Neuronal stem cell (in vitro differentiated cells): Measurements from ENCODE around the gene GPATCH8.

Experiments used
- DNase-seq: peaks from one replicate; pipeline ENCODE4 v3.0.0-alpha.2; 2013; ENCODE audit warnings: low spot score
- H2AFZ ChIP-seq: one replicate; pipeline ENCODE4 v1.6.1; 2013; ENCODE audit warnings: mild to moderate bottlenecking, low read length, inconsistent platforms
- H2AK5ac ChIP-seq: 2 replicates; pipeline ENCODE4 v1.6.1; 2013; ENCODE audit warnings: low read depth, mild to moderate bottlenecking, inconsistent platforms, low read length, moderate library complexity, mixed read lengths
- H2BK120ac ChIP-seq: 2 replicates; pipeline ENCODE4 v1.6.1; 2013; ENCODE audit warnings: low read depth, mild to moderate bottlenecking, inconsistent platforms, low read length, moderate library complexity, mixed read lengths
- H2BK12ac ChIP-seq: one replicate; pipeline ENCODE4 v1.6.1; 2013; ENCODE audit warnings: low read length, inconsistent platforms
- H2BK15ac ChIP-seq: 2 replicates; pipeline ENCODE4 v1.6.1; 2013; ENCODE audit warnings: mild to moderate bottlenecking, low read length, inconsistent platforms, mixed read lengths
- H2BK5ac ChIP-seq: one replicate; pipeline ENCODE4 v1.6.1; 2013; ENCODE audit warnings: inconsistent platforms, mild to moderate bottlenecking, low read length, moderate library complexity
- H3K14ac ChIP-seq: one replicate; pipeline ENCODE4 v1.6.1; 2013; ENCODE audit warnings: low read length, inconsistent platforms
- H3K18ac ChIP-seq: 2 replicates; pipeline ENCODE4 v1.6.1; 2013; ENCODE audit warnings: low read length, inconsistent platforms
- H3K23ac ChIP-seq: 2 replicates; pipeline ENCODE4 v1.6.1; 2013; ENCODE audit warnings: low read depth, mild to moderate bottlenecking, mixed read lengths, low read length, inconsistent platforms; ENCODE audit not compliant: poor library complexity
- H3K27ac ChIP-seq: replicated peaks from 3 replicates; pipeline ENCODE4 v1.5.1; 2013; ENCODE audit warnings: low read length, inconsistent platforms
- H3K27me3 ChIP-seq, 3 experiments: 2 replicates each; pipeline ENCODE4 v1.6.1; 2013; ENCODE audit warnings: low read length in 3 of 3, mild to moderate bottlenecking in 2 of 3, inconsistent platforms in 1 of 3, low read depth in 1 of 3, mixed read lengths in 1 of 3, moderate library complexity in 1 of 3; ENCODE audit not compliant: control insufficient read depth in 3 of 3, insufficient read depth in 3 of 3
- H3K36me3 ChIP-seq, 2 donors: replicated peaks in 1 of 2; 2 replicates each; pipeline ENCODE4 v1.6.1; 2013; ENCODE audit warnings: low read length in 2 of 2; ENCODE audit not compliant: control insufficient read depth in 2 of 2, insufficient read depth in 2 of 2
- H3K4ac ChIP-seq: 2 replicates; pipeline ENCODE4 v1.6.1; 2013; ENCODE audit warnings: inconsistent platforms, mild to moderate bottlenecking, low read length, moderate library complexity
- H3K4me1 ChIP-seq, 2 donors: 1 replicate in 1 of 2; 2 replicates in 1 of 2; pipeline ENCODE4 v1.6.1; 2013; ENCODE audit warnings: low read length in 2 of 2, low read depth in 1 of 2; ENCODE audit not compliant: control insufficient read depth in 2 of 2, insufficient read depth in 1 of 2
- H3K4me2 ChIP-seq: one replicate; pipeline ENCODE4 v1.6.1; 2013; ENCODE audit warnings: mild to moderate bottlenecking, low read length, inconsistent platforms; ENCODE audit not compliant: insufficient read depth, poor library complexity, severe bottlenecking
- H3K4me3 ChIP-seq, 2 donors: 2 replicates each; pipeline ENCODE4 v1.5.1; 2013; ENCODE audit warnings: low read length in 2 of 2, mild to moderate bottlenecking in 2 of 2, inconsistent platforms in 1 of 2, moderate library complexity in 1 of 2
- H3K79me1 ChIP-seq: one replicate; pipeline ENCODE4 v1.6.1; 2013; ENCODE audit warnings: low read depth, mild to moderate bottlenecking, inconsistent platforms, low read length, moderate library complexity
- H3K9ac ChIP-seq: one replicate; pipeline ENCODE4 v1.6.1; 2013; ENCODE audit warnings: mild to moderate bottlenecking, low read depth, low read length, inconsistent platforms; ENCODE audit not compliant: poor library complexity
- H3K9me3 ChIP-seq, 2 donors: replicated peaks in 1 of 2; 2 replicates each; pipeline versions ENCODE3 to v1.6.1; 2013; ENCODE audit warnings: low read length in 2 of 2, mild to moderate bottlenecking in 2 of 2, inconsistent platforms in 1 of 2, low read depth in 1 of 2, mixed read lengths in 1 of 2, moderate library complexity in 1 of 2; ENCODE audit not compliant: control insufficient read depth in 2 of 2, insufficient read depth in 1 of 2
- H4K8ac ChIP-seq: one replicate; pipeline ENCODE4 v1.6.1; 2013; ENCODE audit warnings: low read depth, mild to moderate bottlenecking, inconsistent platforms, low read length, moderate library complexity
- H4K91ac ChIP-seq: one replicate; pipeline ENCODE4 v1.6.1; 2013; ENCODE audit warnings: low read length, low read depth, mild to moderate bottlenecking, inconsistent platforms; ENCODE audit not compliant: poor library complexity
- WGBS, 2 donors: extraction: QIAGEN DNeasy Blood & Tissue Kit; methylation state at CpG; one replicate each; pipeline ENCODE4 v1.1.7; 2013; ENCODE audit warnings: missing lambda C conversion rate in 2 of 2, mixed read lengths in 1 of 2; ENCODE audit not compliant: insufficient read length in 2 of 2, insufficient replicate concordance in 1 of 2; ENCODE audit errors: extremely low coverage in 2 of 2; 5-methylcytosine and 5-hydroxymethylcytosine counted together

GPATCH8 gene

DNA sequence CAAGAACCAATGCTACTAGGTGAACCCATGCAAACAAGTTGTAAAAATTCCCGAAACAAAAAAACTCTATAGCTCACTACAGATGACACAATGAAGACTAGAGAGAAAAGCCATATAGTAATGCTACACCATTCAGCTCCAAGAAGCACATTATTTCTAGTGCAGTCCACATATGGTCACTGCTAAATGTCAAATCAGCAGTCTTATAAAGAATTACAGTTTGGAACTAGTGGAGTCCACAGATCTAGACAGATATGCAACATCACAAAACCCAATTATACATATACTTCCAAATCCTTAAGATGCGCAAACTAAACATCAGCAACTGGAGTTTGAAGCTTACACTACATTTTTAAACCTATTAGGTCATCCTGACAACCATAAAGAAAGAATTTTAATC is 33.5 kb downstream of the GPATCH8 start:
- no peak overlapping the region for H3K14ac ChIP-seq
- no peak for DNase-seq
- H3K36me3 ChIP-seq: peaks cover 0 to 68% of the 10 kb centered on the region in 2 donors
- no peak overlapping the region for H3K4ac ChIP-seq
- H3K9ac ChIP-seq: no peak overlapping the region
- H3K79me1 ChIP-seq: peaks cover 2% of the 10 kb centered on the region
- no peak overlapping the region for H3K4me3 ChIP-seq
- no peak overlapping the region for H3K23ac ChIP-seq
- H4K91ac ChIP-seq: no peak overlapping the region
- no peak overlapping the region for H3K27ac ChIP-seq
- H3K27me3 ChIP-seq: no peaks in the 10 kb centered on the region
- H2AFZ ChIP-seq: no peak overlapping the region
- H4K8ac ChIP-seq: no peak overlapping the region
- no peak overlapping the region for H2BK12ac ChIP-seq
- no peak overlapping the region for H2BK120ac ChIP-seq
- H2BK15ac ChIP-seq: no peak overlapping the region
- H3K9me3 ChIP-seq: peaks cover 0 to 9% of the 10 kb centered on the region in 2 donors
- no peak overlapping the region for H3K18ac ChIP-seq
- H2BK5ac ChIP-seq: no peak overlapping the region
- H3K4me2 ChIP-seq: no peak overlapping the region
- no CpG with 5 or more reads among the region's 2 CpGs for WGBS, 2 donors
- H2AK5ac ChIP-seq: no peak overlapping the region
- H3K4me1 ChIP-seq: peaks cover 1 to 6% of the 10 kb centered on the region in 2 donors

DNA sequence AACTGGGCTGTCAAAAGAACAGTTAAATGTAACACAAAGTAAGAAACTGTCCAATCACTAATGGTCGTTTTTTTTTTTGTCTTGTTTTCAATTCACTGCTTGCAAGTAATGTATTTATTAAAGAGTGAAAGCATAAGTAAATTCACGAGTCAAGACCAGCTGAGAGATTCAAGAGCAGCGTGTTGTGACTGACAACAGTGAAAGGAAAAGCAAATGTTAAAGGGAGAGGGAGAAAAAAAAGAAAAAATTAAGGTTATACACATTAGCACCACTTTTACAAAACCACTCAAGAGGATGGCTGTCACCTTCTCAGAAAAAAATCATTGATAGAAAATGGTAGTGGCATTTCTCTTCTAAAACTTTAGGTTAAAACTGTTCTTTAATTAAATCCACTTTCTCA is 36.1 kb downstream of the GPATCH8 start:
- WGBS, 2 donors: no CpG with 5 or more reads among the region's 3 CpGs
- H3K4ac ChIP-seq: no peak overlapping the region
- no peak overlapping the region for H3K14ac ChIP-seq
- no peak overlapping the region for H2BK12ac ChIP-seq
- no peak overlapping the region for H4K8ac ChIP-seq
- no peak overlapping the region for H2BK5ac ChIP-seq
- no peak overlapping the region for H3K9ac ChIP-seq
- H2AK5ac ChIP-seq: no peak overlapping the region
- peaks cover 0 to 9% of the 10 kb centered on the region in 2 donors for H3K9me3 ChIP-seq
- no peak overlapping the region for H3K4me3 ChIP-seq
- no peak overlapping the region for H3K23ac ChIP-seq
- no peak for DNase-seq
- no peak overlapping the region for H3K4me2 ChIP-seq
- H4K91ac ChIP-seq: no peak overlapping the region
- H2AFZ ChIP-seq: no peak overlapping the region
- H3K27me3 ChIP-seq: no peaks in the 10 kb centered on the region
- H2BK15ac ChIP-seq: no peak overlapping the region
- H3K18ac ChIP-seq: no peak overlapping the region
- peaks cover 1 to 6% of the 10 kb centered on the region in 2 donors for H3K4me1 ChIP-seq
- H3K27ac ChIP-seq: no peak overlapping the region
- peaks cover 3% of the 10 kb centered on the region for H3K79me1 ChIP-seq
- H3K36me3 ChIP-seq: peaks cover 0 to 69% of the 10 kb centered on the region in 2 donors
- H2BK120ac ChIP-seq: no peak overlapping the region

DNA sequence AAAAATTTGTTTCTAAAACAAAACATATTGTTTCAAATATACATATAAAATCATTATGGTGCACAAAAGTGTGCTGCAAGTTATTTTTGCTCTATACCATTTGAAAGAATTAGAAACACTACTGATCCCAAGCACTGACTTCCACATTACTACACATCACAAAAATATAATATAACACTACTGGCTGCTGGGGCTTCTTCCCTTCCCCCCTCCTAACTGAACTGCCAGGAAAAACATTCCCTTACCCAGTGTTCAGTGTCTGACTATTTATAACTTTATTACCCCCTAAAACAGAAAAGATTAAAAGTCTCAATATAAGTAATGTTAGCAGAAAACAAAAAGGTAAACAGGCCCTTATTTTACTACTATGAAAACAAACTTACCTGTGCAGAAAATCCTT is 36.9 kb downstream of the GPATCH8 start:
- H2BK5ac ChIP-seq: no peak overlapping the region
- no peak overlapping the region for H4K8ac ChIP-seq
- no peak overlapping the region for H2AFZ ChIP-seq
- H3K4me2 ChIP-seq: no peak overlapping the region
- peaks cover 0 to 9% of the 10 kb centered on the region in 2 donors for H3K9me3 ChIP-seq
- H2BK12ac ChIP-seq: no peak overlapping the region
- H3K9ac ChIP-seq: no peak overlapping the region
- no peak overlapping the region for H2AK5ac ChIP-seq
- H3K4me1 ChIP-seq: peaks cover 1 to 6% of the 10 kb centered on the region in 2 donors
- H3K4ac ChIP-seq: no peak overlapping the region
- H3K27me3 ChIP-seq: no peaks in the 10 kb centered on the region
- no peak overlapping the region for H4K91ac ChIP-seq
- no peak overlapping the region for H2BK120ac ChIP-seq
- no peak overlapping the region for H3K4me3 ChIP-seq
- H3K23ac ChIP-seq: no peak overlapping the region
- no peak overlapping the region for H3K14ac ChIP-seq
- no peak overlapping the region for H3K18ac ChIP-seq
- no peak overlapping the region for H2BK15ac ChIP-seq
- DNase-seq: no peak
- peaks cover 0 to 69% of the 10 kb centered on the region in 2 donors for H3K36me3 ChIP-seq
- H3K79me1 ChIP-seq: peaks cover 3% of the 10 kb centered on the region
- H3K27ac ChIP-seq: no peak overlapping the region

DNA sequence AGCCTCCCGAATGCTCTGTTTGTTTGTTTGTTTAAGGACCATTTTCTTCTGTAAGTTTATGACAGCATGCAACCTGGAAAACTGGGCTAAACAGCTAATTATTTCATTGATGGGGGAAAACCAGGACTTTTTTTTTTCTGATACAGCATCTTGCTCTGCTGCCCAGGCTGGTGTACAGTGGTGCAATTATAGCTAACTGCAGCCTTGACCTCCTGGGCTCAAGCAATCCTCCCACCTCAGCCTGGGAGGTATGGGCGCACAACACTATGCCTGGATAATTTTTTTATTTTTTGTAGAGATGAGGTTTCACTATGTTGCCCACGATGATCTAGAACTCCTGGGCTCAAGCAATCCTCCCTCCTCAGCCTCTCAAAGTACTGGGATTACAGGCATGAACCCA is 37.3 kb downstream of the GPATCH8 start:
- H2AK5ac ChIP-seq: no peak overlapping the region
- DNase-seq: no peak
- no peaks in the 10 kb centered on the region for H3K27me3 ChIP-seq
- no peak overlapping the region for H3K4me3 ChIP-seq
- H3K4me1 ChIP-seq: peaks cover 1 to 6% of the 10 kb centered on the region in 2 donors
- no peak overlapping the region for H3K4me2 ChIP-seq
- no CpG with 5 or more reads among the region's 3 CpGs for WGBS, 2 donors
- no peak overlapping the region for H3K4ac ChIP-seq
- H3K14ac ChIP-seq: no peak overlapping the region
- no peak overlapping the region for H2BK15ac ChIP-seq
- H4K91ac ChIP-seq: no peak overlapping the region
- H3K27ac ChIP-seq: no peak overlapping the region
- peaks cover 3% of the 10 kb centered on the region for H3K79me1 ChIP-seq
- H2BK5ac ChIP-seq: no peak overlapping the region
- no peak overlapping the region for H3K18ac ChIP-seq
- H3K36me3 ChIP-seq: peaks cover 0 to 70% of the 10 kb centered on the region in 2 donors
- no peak overlapping the region for H3K23ac ChIP-seq
- H4K8ac ChIP-seq: no peak overlapping the region
- no peak overlapping the region for H2BK120ac ChIP-seq
- H3K9me3 ChIP-seq: peaks cover 0 to 9% of the 10 kb centered on the region in 2 donors
- no peak overlapping the region for H2AFZ ChIP-seq
- H3K9ac ChIP-seq: no peak overlapping the region
- no peak overlapping the region for H2BK12ac ChIP-seq
